GM12878 (cell line): ENCODE results near the gene NTM. TPM values are rescaled to one million over a fixed set of nuclear protein-coding genes. Genes with fewer than 3 reads are reported as not detected.

ENCODE experiments used
- ATAC-seq: fragments of 200-7000 bp; cut with Tn5 transposase; 3 replicates; pipeline ENCODE4 v1.9.1; 2020; ENCODE audit warnings: mild to moderate bottlenecking, moderate library complexity
- BruUV-seq: library from RNA; stranded (reverse); fragments of 400-500 nt; replicated peaks from 2 replicates; lab custom pipeline; 2021; lab: Mats Ljungman, UMichigan
- CTCF ChIA-PET: fragments of 300-600 bp; sonication (Branson Sonifier 250); formaldehyde crosslinking; extraction: SDS; loops from one replicate; lab custom pipeline; 2021; ENCODE audit warnings: inconsistent platforms; lab: Yijun Ruan, JAX
- POLR2A ChIA-PET: fragments of 350-600 bp; formaldehyde crosslinking; extraction: SDS; loops from one replicate; lab custom pipeline; 2021; ENCODE audit warnings: inconsistent platforms; lab: Charles Lee
- RAD21 ChIA-PET: fragments of 300-600 bp; sonication (Branson Sonifier 250); formaldehyde crosslinking; loops from one replicate; lab custom pipeline; 2023; ENCODE audit warnings: antibody characterized with exemption; ENCODE audit not compliant: unreplicated experiment; lab: Charles Lee
- SMC1A ChIA-PET: fragments of 300-600 bp; sonication (Branson Sonifier 250); formaldehyde crosslinking; loops from one replicate; lab custom pipeline; 2023; ENCODE audit not compliant: unreplicated experiment, uncharacterized antibody; lab: Charles Lee
- DNase-seq: peaks from one replicate; pipeline ENCODE4 v3.0.0-alpha.2; 2011; ENCODE audit warnings: low read depth, low spot score
- FAIRE-seq: peaks from 3 replicates; lab custom pipeline; 2011; peaks lifted over from hg19 to GRCh38; lab: Jason Lieb, UNC
- H2AFZ ChIP-seq: 2 replicates; pipeline ENCODE4 v1.6.0; 2011; ENCODE audit warnings: low read depth, low read length, control low read depth; ENCODE audit not compliant: control insufficient read depth
- H3K27ac ChIP-seq: 2 replicates; pipeline ENCODE4 v1.5.1; 2011; ENCODE audit warnings: control low read depth; ENCODE audit not compliant: control insufficient read depth, insufficient read depth
- H3K27me3 ChIP-seq, 2 experiments: replicated peaks in 1 of 2; 2 replicates each; pipeline versions ENCODE4 v1.6.0 to v1.6.1; 2011; ENCODE audit warnings: low read length in 1 of 2; ENCODE audit not compliant: control insufficient read depth in 2 of 2, insufficient read depth in 2 of 2
- H3K36me3 ChIP-seq, 2 experiments: 2 replicates each; pipeline ENCODE4 v1.5.1; 2011; ENCODE audit warnings: low read length in 1 of 2; ENCODE audit not compliant: control insufficient read depth in 2 of 2, insufficient read depth in 2 of 2
- H3K4me1 ChIP-seq: 2 replicates; pipeline ENCODE4 v1.6.1; 2011; ENCODE audit warnings: mild to moderate bottlenecking, low read length, moderate library complexity, mixed read lengths; ENCODE audit not compliant: control insufficient read depth, insufficient read depth
- H3K4me2 ChIP-seq: 2 replicates; pipeline ENCODE4 v1.6.0; 2011; ENCODE audit warnings: control low read depth; ENCODE audit not compliant: control insufficient read depth, insufficient read depth
- H3K4me3 ChIP-seq: fragments of 200-600 bp; sonication (generic); 2 replicates; pipeline ENCODE4 v1.5.1; 2016
- H3K79me2 ChIP-seq: 2 replicates; pipeline ENCODE4 v1.6.0; 2011; ENCODE audit warnings: low read length; ENCODE audit not compliant: control insufficient read depth, insufficient read depth
- H3K9ac ChIP-seq: 2 replicates; pipeline ENCODE4 v1.8.0; 2011; ENCODE audit warnings: low read length, control low read depth, mixed read lengths; ENCODE audit not compliant: control insufficient read depth, insufficient read depth
- H3K9me3 ChIP-seq: replicated peaks from 3 replicates; pipeline ENCODE4 v1.5.1; 2011; ENCODE audit warnings: mild to moderate bottlenecking, low read length; ENCODE audit not compliant: control insufficient read depth, insufficient read depth
- H4K20me1 ChIP-seq: 2 replicates; pipeline ENCODE4 v1.6.0; 2011; ENCODE audit not compliant: control insufficient read depth, insufficient read depth
- ATF7 ChIP-seq: fragments of 450-650 bp; IDR thresholded peaks from 2 replicates; pipeline ENCODE4 v1.6.1; 2016; ENCODE audit warnings: low read depth, mild to moderate bottlenecking
- BACH1 ChIP-seq: fragments of 450-650 bp; IDR thresholded peaks from 2 replicates; pipeline ENCODE4 v1.6.1; 2017; ENCODE audit warnings: mild to moderate bottlenecking, borderline replicate concordance
- CBFB ChIP-seq: IDR thresholded peaks from 2 replicates; pipeline ENCODE4 v1.6.1; 2016; ENCODE audit warnings: antibody characterized with exemption, low read depth
- E2F4 ChIP-seq: IDR thresholded peaks from 2 replicates; pipeline ENCODE4 v1.6.1; 2012; ENCODE audit warnings: low read depth, low read length, improper control_type of control experiment
- EGR1 ChIP-seq, 2 experiments: IDR thresholded peaks; 1 replicate in 1 of 2; 2 replicates in 1 of 2; pipeline ENCODE4 v1.6.1; 2011 to 2012; ENCODE audit warnings: low read depth in 2 of 2, low read length in 2 of 2, borderline replicate concordance in 1 of 2, mild to moderate bottlenecking in 1 of 2, moderate library complexity in 1 of 2
- GABPA ChIP-seq: IDR thresholded peaks from 2 replicates; pipeline ENCODE4 v1.6.1; 2014; ENCODE audit warnings: antibody characterized with exemption, low read depth, mild to moderate bottlenecking, inconsistent platforms
- HDGF ChIP-seq: fragments of 450-650 bp; IDR thresholded peaks from 2 replicates; pipeline ENCODE4 v1.6.1; 2016; ENCODE audit warnings: antibody characterized with exemption
- LARP7 ChIP-seq: fragments of 450-650 bp; IDR thresholded peaks from 2 replicates; pipeline ENCODE4 v1.6.1; 2017; ENCODE audit warnings: mild to moderate bottlenecking
- PAX8 ChIP-seq: fragments of 450-650 bp; IDR thresholded peaks from 2 replicates; pipeline ENCODE4 v1.6.1; 2017; ENCODE audit warnings: mild to moderate bottlenecking, moderate library complexity
- PML ChIP-seq: IDR thresholded peaks from 2 replicates; pipeline ENCODE4 v1.6.1; 2012; ENCODE audit warnings: low read length, inconsistent platforms
- POLR2AphosphoS2 ChIP-seq: IDR thresholded peaks from 2 replicates; pipeline ENCODE4 v1.6.1; 2011; ENCODE audit warnings: low read depth, mild to moderate bottlenecking, low read length, improper control_type of control experiment, moderate library complexity
- RAD21 ChIP-seq: IDR thresholded peaks from 2 replicates; pipeline ENCODE4 v1.6.1; 2011; ENCODE audit warnings: mild to moderate bottlenecking, low read depth, low read length, moderate library complexity; ENCODE audit not compliant: insufficient read depth
- RAD51 ChIP-seq: fragments of 450-650 bp; IDR thresholded peaks from 2 replicates; pipeline ENCODE4 v1.6.1; 2016; ENCODE audit warnings: moderate library complexity, mild to moderate bottlenecking, inconsistent platforms
- RBBP5 ChIP-seq: fragments of 200-600 bp; sonication (generic); conservative IDR thresholded peaks from 2 replicates; pipeline ENCODE4 v1.6.1; 2016
- TBL1XR1 ChIP-seq: IDR thresholded peaks from 2 replicates; pipeline ENCODE4 v1.6.1; 2012; ENCODE audit warnings: low read depth, low read length, improper control_type of control experiment
- TCF12 ChIP-seq: IDR thresholded peaks from 2 replicates; pipeline ENCODE4 v1.6.1; 2011; ENCODE audit warnings: low read depth, mild to moderate bottlenecking, low read length
- ZBTB33 ChIP-seq: fragments of 450-650 bp; IDR thresholded peaks from 2 replicates; pipeline ENCODE4 v1.6.1; 2017; ENCODE audit warnings: mild to moderate bottlenecking
- ZNF217 ChIP-seq: fragments of 450-650 bp; IDR thresholded peaks from 2 replicates; pipeline ENCODE4 v1.6.1; 2017; ENCODE audit warnings: antibody characterized with exemption, mild to moderate bottlenecking
- ZNF274 ChIP-seq: IDR thresholded peaks from one replicate; pipeline ENCODE4 v1.8.0; 2011; ENCODE audit not compliant: insufficient read length, insufficient read depth
- ZNF622 ChIP-seq: fragments of 450-650 bp; IDR thresholded peaks from 2 replicates; pipeline ENCODE4 v1.6.1; 2017; ENCODE audit warnings: mild to moderate bottlenecking, inconsistent platforms
- WGBS: methylation state at CpG from one replicate; pipeline ENCODE4 v1.1.6; 2016; ENCODE audit warnings: low lambda C conversion rate; ENCODE audit not compliant: insufficient replicate concordance, insufficient coverage; ENCODE audit errors: missing lambda C conversion rate; 5-methylcytosine and 5-hydroxymethylcytosine counted together
- in situ Hi-C: fragments of 300-500 bp; cut with MboI; formaldehyde crosslinking; loops from 9 replicates; pipeline ENCODE4 v1.14.3; 2018; ENCODE audit warnings: mixed read lengths
- intact Hi-C: fragments of 100-400 bp; cut with micrococcal nuclease; formaldehyde crosslinking; loops from one replicate; pipeline ENCODE4 v1.14.2; 2022; ENCODE audit not compliant: unreplicated experiment
- polyA plus RNA-seq, 11 experiments: library from polyadenylated mRNA; depleted of rRNA in 4 of 11; unstranded in 6 of 11; stranded (reverse) in 5 of 11; fragments of >200 nt; fragmentation: Nextera tagmentation in 4 of 11; fragmentation: Illumina TruSeq in 1 of 11; extraction: Ambion mirVana in 4 of 11; extraction: Trizol in 1 of 11; gene quantifications; 1 replicate in 1 of 11; 2 replicates in 10 of 11; pipeline versions ENCODE4 v1.2.1 to v1.2.3, GENCODE V29; 2011 to 2016; ENCODE audit warnings: inconsistent platforms in 2 of 11, missing spikeins in 2 of 11, low read depth in 1 of 11
- total RNA-seq, 4 experiments: library from RNA; depleted of rRNA in 3 of 4; stranded (reverse); fragments of >200 nt in 3 of 4; fragmentation: Illumina TruSeq in 1 of 4; extraction: Trizol in 1 of 4; gene quantifications; 2 replicates each; pipeline versions ENCODE4 v1.2.1 to v1.2.3, GENCODE V29; 2013 to 2021

NTM gene
- total and polyA plus RNA-seq, 10 of the 15 experiments (the other 5 are each of a cell fraction or from before 2014, with no cell fraction given), result not detected

- Histone ChIP-seq H3K9ac (no peak overlapping the region), H4K20me1 (no peaks in the 10 kb centered on the region), H3K4me1 (no peaks in the 10 kb centered on the region), H3K4me2 (no peak overlapping the region), H3K9me3 (no peaks in the 10 kb centered on the region), H2AFZ (no peak overlapping the region), H3K79me2 (no peaks in the 10 kb centered on the region), H3K27ac (no peak overlapping the region), H3K36me3 (no peaks in the 10 kb centered on the region), H3K4me3 (no peak overlapping the region), H3K27me3 (peaks cover 0 to 3% of the 10 kb centered on the region in 2 experiments)
- ChIA-PET CTCF (no interaction called here), RAD21 (no interaction called here), SMC1A (no interaction called here), POLR2A (no interaction called here)
- BruUV-seq, result no TSS peak
- DNase-seq (no peak), FAIRE-seq (no peak), ATAC-seq (no peak)
- TF ChIP-seq ZNF217 (no peak), CBFB (no peak), ATF7 (no peak), RAD51 (no peak), E2F4 (no peak), HDGF (no peak), TCF12 (no peak), RAD21 (no peak), ZNF274 (no peak), BACH1 (no peak), GABPA (no peak), ZNF622 (no peak), POLR2AphosphoS2 (no peak), PML (no peak), LARP7 (no peak), TBL1XR1 (no peak), EGR1 (IDR thresholded peaks at IDR 0.05; ENCODE audit: borderline replicate concordance in 1 of 2, low read depth in 2 of 2, low read length in 2 of 2) (no peak), RBBP5 (no peak), PAX8 (no peak), ZBTB33 (no peak)
- WGBS, result 18% methylated on average over 2 of the region's 2 CpGs
- in situ Hi-C loops, result no loop called here
- intact Hi-C loops, result no loop called here
Observed at GRCh38 chr11:132046288-132046865, 676.0 kb downstream of the NTM start.
